Transverse colon (tissue), 4 donors: Measurements from ENCODE around the gene PRR3.

Experiments
- CTCF ChIP-seq, 5 experiments: fragments of 200-600 bp in 3 of 5; fragments of 450-650 bp in 2 of 5; sonication (generic) in 3 of 5; IDR thresholded peaks; 1 replicate in 2 of 5; 2 replicates in 3 of 5; pipeline ENCODE4 v1.5.1; 2016 to 2017; ENCODE audit warnings: antibody characterized with exemption in 5 of 5, inconsistent platforms in 3 of 5, mild to moderate bottlenecking in 2 of 5, moderate library complexity in 1 of 5
- EP300 ChIP-seq: sonication (generic); formaldehyde crosslinking; IDR thresholded peaks from one replicate; pipeline ENCODE4 v1.6.1; 2017; ENCODE audit warnings: antibody characterized with exemption, low read depth
- POLR2A ChIP-seq: fragments of 450-650 bp; IDR thresholded peaks from one replicate; pipeline ENCODE4 v1.6.1; 2016; ENCODE audit warnings: antibody characterized with exemption, mild to moderate bottlenecking, moderate library complexity
- POLR2AphosphoS5 ChIP-seq, 3 donors: sonication (generic); formaldehyde crosslinking; IDR thresholded peaks; one replicate each; pipeline ENCODE4 v1.6.1; 2016; ENCODE audit warnings: antibody characterized with exemption in 3 of 3

- no peak for TF ChIP-seq CTCF (IDR thresholded peaks at IDR 0.05)
- no peak for TF ChIP-seq POLR2A
- no peak for TF ChIP-seq POLR2AphosphoS5 (IDR thresholded peaks at IDR 0.05)
- no peak for TF ChIP-seq EP300
Observed at GRCh38 chr6:30542404-30542725, 14.7 kb upstream of the PRR3 start.
